ENCODE results near the gene TAPT1.
"Not testable (repeated sequence)": the region's sequence is repeated elsewhere in the genome, so short reads cannot be mapped to it uniquely, and the experiment has no call there.

TAPT1 gene

DNA sequence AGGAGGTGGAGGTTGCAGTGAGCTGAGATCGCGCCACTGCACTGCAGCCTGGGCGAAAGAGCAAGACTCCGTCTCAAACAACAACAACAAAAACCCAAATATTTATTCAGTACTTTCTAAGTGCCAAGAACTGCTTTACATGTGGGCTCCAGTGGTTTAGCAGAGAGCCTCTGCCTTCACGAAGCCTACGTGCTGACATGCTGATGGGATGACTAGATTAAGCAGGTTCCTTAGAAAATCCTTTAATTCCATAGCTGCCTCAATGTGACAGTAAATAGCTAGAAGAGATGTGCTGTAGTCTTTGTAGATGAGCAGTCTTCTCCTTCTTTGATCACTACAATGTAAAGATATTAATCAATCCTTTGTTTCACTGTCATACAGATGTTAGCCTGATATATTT is 49.6 kb downstream of the TAPT1 start:
- no peak for DNase-seq (ENCODE audit: low read depth in 3 of 3, low spot score in 1 of 3)

DNA sequence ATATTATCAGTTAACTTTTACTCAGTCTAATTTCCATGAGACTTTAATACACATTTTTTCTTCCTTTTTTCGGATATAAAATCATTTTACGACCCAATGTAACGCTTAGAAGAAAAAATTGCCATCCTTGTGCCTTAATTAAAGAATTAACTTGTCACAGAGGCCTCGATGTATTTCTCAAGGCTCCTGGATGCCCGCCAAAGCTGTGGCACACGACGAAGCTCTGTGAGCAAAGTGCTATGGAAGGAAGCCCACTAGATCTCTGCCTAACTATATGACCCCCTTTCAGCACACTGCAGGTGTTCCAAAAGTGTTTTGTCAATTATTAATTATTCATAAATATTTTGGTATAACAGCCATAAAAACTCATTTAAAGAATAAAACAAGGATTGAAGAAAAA is 54.4 kb downstream of the TAPT1 start:
- no peak for DNase-seq (ENCODE audit: low read depth in 3 of 3, low spot score in 1 of 3)

DNA sequence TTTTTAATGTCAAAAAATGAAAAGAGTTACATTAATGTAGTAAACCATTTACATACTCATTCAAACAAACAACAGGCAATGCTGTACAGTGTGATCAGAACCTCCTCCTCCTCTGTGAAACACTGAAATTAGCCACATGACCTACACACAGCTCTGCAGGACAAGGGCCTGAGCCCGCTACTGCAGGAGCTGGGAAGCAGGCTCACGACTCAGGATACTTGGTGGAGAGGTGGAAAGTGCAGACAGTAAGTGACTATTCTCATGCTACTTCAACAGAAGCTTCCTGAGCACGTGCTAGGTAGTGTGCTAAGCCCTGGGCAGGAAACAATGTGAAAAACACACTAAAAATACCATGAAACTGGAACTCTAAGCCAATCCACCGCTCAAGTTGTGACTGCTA is 56.8 kb downstream of the TAPT1 start:
- DNase-seq (ENCODE audit: low read depth in 3 of 3, low spot score in 1 of 3): no peak

DNA sequence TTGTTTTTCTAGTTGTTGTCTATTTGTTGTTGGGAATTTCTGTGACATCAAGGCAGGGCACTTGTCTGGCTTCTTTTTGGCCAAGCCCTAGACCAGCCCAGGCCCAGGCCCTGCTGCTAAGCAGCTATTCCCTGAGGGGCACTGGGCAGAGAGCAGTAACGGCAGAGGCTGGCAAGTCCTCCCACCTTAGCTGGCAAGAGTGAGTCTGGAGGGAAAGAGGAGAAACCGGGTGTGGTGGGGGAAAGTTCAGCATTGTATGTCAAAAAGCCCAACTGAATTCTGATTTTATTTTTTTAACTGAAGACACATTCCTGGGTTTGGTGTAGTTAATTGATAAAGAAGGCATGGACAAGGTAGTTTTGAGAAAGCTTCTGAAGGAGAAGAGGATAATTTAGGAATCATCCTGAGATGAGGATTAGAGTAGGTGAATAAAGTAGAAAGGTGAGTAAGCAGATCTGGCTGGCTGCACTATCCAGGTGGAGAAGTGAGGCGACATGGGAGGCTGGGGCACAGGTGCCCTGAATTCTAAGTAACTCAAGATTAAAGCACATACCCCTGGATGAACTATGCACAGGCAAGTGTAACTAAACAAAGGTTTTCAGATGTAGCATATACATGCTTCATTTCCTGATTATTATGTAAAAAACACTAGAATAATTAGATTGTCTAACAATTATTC is 57.4 kb downstream of the TAPT1 start:
- DNase-seq (ENCODE audit: low read depth in 3 of 3, low spot score in 1 of 3): no peak

DNA sequence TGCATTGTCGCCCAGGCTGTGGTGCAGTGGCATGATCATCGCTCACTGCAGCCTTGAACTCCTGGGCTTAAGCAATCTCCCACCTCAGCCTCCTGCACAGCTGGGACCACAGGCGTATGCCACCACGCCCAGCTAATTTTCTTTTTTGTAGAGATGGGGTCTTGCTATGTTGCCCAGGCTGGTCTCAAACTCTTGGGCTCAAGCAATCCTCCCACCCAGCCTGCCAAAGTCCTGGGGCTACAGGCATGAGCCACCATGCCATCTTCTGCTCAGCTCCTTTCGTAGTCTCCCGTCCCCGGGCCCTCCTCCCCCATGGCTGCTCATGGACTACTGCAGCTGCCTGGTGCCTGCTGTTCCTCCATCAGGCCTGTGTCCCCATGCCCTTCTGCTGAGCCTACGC is 58.1 kb downstream of the TAPT1 start:
- no peak for DNase-seq (ENCODE audit: low read depth in 3 of 3, low spot score in 1 of 3)

DNA sequence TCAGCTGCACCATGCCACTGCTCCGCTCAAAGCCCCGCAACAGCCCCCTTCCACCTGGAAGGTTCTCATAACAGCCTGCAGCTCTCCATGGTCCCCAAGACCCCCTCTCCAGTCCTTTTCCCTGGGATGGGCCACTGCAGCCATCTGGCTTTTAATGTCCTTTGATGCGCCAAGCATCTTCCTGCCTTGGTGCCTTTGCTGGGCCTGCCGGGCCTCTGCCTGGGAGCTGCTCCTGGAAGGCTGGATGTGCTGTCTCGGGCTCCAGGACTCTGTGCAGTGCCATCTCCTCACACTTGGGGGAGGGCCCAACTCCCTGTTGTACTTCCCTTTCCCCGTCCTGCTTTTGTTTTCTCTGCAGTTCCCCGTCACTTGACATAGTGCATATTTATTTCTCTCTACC is 60.3 kb downstream of the TAPT1 start:
- DNase-seq (ENCODE audit: low read depth in 3 of 3, low spot score in 1 of 3): no peak

DNA sequence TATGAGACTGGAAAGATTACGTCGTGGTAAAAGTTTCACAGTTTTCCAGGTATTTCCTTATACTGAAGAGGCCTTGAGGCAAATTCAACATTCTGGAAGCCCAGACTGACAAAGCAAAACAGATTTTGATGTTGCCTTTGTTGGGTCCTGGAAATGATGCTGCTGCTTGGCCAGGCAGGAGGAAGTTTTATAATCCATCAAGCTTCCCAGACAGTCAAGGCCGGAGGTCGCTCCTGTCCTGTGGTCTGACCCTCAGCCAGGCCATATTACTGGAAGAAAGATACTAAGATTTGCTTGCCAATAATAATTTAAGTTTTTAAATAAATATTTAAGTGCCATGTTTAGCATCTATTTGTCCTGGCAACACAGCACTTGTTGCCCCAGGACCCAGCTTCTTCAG is 63.4 kb downstream of the TAPT1 start:
- DNase-seq (ENCODE audit: low read depth in 3 of 3, low spot score in 1 of 3): no peak

DNA sequence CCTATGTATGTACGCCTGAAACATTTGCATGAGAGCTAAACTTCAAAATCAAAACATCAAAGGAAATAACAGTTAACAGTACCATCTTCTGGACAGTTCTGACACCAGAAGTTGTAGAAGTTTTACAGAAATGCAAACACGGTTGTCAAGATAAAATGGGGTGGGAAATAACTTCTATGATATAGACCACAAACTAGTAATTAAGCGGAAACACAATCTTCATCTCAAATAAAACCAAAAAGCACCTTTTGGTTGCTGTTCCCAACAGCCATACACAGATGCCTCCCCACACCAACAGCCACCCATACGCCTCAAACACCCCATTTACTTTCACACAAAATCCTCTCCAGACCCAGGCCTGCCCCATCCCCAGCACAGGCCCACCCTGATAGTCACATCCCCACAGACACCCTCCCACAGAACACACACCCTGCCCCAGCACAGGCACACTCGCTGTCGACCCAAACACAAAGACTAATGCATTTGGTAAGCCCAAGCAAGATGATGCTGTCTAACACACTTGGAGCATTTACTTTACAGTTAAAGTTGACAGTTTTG is 64.3 kb downstream of the TAPT1 start:
- no peak for DNase-seq (ENCODE audit: low read depth in 3 of 3, low spot score in 1 of 3)

DNA sequence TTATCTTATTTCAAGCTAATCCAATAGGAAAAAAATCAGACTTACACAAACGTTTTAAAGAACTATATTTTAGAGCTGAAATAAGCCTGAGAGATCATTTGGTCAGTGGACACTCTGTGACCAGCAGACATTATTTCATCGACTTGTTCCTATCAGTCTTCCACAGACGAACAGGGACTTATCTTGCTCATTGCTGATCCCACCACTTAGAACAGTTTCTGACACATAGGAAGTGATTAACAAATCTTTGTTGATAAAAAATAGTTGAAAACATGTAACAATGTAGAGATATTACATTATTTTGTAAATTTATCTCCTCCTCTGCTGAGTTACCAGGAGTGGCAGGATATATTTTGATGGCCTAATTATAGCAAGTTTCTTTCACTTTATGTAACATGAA is 65.8 kb downstream of the TAPT1 start:
- DNase-seq (ENCODE audit: low read depth in 3 of 3, low spot score in 1 of 3): no peak

DNA sequence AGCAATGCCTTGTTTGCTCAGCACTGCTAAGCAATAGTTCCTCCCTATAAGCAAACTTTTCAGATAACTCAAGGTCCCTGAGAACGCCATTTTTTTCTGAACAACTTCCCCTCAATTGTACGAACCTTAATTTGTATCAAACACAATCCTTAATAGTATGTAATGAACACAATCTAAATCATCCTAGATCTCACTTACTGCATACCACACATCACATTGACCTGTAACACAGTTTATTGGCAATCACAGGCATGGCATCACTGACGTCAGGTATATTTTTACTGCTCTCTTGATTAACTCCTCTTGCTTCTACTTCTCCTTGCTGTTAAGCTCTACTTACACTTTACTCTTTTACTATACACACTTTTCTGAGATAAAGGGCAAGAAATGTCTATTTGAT is 67.0 kb downstream of the TAPT1 start:
- no peak for DNase-seq (ENCODE audit: low read depth in 3 of 3, low spot score in 1 of 3)

DNA sequence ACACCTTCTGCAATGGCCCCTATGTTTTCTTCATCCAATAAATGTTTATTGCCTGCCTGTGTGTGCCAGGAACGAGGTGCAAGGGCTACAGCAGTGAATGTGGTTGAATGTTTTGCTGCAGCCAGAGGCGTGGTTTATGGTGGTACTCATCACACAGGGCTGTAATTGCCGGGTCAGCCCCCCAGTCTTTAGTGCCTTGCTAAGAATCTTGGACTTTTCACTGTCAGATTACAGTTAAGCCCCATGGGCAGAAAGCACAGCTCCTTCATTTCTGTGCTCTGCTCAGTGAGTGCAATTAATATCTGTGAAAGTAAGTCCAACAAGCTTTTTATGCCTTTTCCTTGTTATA is 67.8 kb downstream of the TAPT1 start:
- DNase-seq (ENCODE audit: low read depth in 3 of 3, low spot score in 1 of 3): no peak

DNA sequence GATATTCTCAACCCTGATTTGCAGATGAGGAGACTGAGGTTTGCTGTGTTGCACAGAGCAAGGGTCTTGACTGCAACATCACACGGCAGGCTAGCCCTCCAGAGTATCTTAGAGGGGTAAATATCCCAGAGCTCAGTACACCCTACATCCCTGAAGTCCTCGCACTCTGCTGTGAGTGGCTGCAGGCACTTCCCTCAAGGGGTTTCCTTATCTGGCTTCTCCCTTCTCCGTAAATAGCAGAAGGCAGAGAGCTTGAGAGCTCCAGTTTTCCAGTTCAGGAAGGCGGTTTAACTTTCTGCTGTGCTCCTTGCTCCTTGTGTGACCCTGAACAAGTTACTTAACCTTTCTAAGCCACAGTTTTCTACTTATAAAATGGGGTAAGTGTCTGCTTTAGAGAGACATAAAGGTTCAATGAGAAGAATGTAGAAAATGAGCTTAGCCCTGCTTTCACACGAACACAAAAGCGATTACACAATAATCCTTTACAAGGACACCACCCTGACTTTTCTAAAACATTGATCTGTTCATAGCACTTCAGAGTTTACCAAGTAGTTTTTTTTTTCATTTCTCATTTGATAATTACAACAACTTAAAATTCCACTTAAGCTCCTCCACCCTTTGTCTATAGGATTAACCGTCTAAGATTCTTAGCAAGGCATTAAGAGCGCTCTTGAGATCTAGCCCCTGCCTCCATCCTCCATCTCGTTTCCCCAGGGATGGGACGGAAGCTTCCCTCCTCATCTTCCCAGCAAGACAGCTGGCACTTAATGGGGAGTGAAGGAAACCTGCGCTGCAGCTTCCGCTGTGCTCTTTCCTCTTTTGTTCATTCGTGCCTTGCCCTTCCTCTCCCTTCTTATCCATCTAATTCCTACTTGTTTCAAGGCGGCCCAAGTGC is 68.4 kb downstream of the TAPT1 start:
- no peak for DNase-seq (ENCODE audit: low read depth in 3 of 3, low spot score in 1 of 3)

DNA sequence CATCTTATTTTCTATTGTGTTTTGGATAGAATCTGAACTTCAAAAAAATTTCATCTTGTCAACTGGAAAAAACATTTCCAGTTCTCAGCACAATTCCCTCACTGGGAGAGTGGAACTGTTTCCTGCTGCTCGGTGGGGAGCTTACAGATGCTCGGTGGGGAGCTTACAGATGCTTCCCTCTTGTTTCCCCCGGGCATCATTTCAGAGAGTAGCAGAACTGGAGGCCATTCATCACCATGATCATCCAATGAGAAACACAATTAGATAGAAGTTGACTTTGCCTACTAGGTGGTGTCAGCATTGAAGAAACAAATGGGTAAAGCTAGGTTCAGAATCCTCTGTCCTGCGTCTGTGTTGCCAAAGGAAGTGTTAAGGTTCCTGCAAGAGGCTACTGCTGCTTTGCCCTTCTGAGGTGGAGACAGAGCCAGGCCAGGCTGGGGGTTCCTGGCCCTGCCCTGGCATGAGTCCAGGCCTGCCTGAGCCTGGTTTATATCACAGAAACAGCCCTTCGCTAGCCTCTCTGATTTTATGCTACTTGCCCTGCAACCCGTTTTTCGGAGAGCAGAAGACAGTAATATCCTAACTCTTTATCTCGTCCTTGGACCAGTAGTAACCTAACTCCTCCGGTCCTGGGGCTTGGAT is 70.6 kb downstream of the TAPT1 start:
- DNase-seq (ENCODE audit: low read depth in 3 of 3, low spot score in 1 of 3): no peak

DNA sequence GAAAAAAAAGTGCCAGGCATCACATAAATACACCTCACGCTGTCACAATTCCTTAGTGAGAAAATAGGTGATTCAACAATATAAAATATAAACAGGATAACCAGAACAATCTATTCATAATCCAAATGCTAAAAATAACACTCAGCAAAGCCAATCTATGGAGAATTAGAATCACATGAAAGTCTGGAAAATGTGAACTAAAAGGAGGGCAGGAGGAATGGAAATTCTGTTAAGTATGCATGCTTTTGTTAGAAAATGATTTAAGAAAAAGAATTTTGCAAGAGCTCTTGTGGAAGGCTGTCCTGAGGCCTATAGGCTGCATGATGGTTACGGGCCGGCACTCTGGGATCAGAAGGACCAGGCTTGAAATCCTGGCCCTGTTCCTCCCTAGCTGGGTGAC is 71.8 kb downstream of the TAPT1 start:
- no peak for DNase-seq (ENCODE audit: low read depth in 3 of 3, low spot score in 1 of 3)

DNA sequence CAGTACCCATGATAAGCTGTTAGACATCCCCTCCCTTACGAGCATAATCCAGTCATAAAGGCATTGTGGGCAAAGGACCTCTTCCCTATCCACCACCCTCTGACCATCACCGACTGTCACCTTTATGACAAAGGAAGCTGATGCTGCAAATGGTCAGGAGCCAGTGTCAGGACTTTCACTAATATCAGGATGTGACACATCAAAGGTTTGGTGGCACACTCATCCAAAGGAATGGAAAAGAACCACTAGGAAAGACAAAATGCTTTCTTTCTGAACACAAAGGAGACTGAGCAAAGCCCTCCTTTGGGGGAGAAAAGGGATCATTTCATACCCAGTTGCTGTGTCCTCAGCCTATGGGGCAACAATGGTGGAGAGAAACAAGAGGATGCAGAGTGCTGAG is 75.6 kb downstream of the TAPT1 start:
- DNase-seq (ENCODE audit: low read depth in 3 of 3, low spot score in 1 of 3): no peak

DNA sequence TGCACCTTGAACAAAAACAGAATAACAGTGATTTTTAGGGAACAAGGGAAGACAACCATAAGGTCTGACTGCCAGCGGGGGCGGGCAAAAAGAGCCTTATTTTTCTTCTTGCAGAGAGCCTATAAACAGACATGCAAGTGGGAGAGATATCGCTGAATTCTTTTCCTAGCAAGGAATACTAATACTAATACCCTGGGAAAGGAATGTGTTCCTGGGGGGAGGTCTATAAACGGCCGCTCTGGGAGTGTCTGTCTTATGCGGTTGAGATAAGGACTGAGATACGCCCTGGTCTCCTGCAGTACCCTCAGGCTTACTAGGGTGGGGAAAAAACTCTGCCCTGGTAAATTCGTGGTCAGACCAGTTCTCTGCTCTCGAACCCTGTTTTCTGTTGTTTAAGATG is 81.4 kb downstream of the TAPT1 start:
- DNase-seq (ENCODE audit: low read depth in 3 of 3, low spot score in 1 of 3): not testable (repeated sequence)

DNA sequence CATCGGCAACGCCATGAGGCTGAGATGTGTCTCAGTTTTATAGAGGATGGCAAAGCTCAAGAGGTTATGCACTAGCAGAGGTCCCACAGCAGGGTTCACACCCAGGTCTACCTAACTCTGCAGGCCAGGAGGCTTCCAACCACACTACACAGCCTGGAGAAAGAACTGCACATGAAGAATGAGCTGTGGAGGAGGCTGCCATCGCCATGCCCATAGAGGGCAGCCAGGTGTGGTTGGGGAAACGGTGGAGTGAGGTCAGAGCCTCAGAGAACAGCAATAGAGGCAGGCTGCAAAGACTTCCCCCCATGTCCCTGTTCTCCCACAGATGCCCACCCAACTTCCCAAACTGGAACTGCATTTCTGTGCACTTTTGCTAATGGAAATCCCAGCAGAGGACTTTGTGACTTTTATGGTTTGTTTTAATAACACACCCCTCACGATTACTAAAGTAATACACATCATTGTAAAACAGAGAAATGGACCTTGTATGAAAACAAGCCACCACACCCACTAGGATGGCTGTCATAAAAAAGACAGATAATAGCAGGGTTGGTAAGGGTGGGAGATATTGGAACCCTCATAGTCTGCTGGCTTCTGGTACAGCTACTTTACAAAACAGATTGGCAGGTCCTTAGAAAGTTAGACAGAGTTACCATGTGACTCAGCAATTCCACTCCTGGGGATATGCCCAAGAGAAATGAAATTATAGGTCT is 83.5 kb downstream of the TAPT1 start:
- no peak for DNase-seq (ENCODE audit: low read depth in 3 of 3, low spot score in 1 of 3)

DNA sequence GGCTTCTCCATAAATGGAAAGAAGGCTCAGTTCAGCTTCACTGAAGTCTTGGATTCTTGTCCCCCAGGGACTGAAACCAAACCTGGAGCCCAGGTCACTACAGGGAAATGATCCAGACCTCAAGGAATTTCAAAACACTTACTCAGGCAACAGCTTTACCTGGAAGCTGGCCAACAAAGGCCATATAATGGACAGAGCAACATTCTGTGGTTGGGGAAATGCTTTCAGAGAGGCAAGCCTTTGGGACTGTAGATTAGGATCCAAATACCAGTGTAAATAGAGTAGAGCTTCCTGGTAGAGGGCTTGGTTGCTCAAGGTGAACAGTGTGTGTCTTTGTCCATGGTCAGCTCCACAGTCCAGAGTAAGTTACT is 85.4 kb downstream of the TAPT1 start:
- no peak for DNase-seq (ENCODE audit: low read depth in 3 of 3, low spot score in 1 of 3)

DNA sequence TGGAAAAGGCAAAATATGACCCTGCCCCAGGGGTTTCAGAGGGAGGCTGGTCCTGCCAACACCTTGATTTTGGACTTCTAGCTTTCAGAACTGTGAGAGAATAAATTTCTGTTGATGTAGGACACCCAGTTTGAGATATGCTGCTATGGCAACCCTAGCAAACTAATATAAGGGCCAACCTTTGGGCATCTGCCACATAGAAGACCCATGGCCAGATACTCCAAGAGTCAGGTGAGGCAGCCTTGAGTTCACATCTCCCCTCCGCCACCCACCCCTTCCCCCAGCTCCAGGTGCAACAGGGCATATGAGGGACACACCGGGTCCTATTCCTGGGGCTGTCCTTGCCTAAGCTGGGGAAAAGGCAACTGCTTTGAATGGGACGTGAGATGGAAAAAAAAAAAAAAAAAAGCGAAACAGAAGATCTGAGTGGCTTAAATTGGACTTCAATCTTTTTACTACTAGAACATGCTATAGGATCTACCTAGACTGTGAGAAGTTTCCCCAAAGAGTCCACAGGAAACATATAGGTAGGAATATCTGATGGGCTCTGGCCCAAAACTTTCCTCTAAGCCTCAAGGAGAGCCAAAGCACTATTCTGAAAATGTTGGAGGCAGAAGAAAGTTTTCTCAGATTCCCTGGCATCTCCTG is 85.9 kb downstream of the TAPT1 start:
- no peak for DNase-seq (ENCODE audit: low read depth in 3 of 3, low spot score in 1 of 3)

DNA sequence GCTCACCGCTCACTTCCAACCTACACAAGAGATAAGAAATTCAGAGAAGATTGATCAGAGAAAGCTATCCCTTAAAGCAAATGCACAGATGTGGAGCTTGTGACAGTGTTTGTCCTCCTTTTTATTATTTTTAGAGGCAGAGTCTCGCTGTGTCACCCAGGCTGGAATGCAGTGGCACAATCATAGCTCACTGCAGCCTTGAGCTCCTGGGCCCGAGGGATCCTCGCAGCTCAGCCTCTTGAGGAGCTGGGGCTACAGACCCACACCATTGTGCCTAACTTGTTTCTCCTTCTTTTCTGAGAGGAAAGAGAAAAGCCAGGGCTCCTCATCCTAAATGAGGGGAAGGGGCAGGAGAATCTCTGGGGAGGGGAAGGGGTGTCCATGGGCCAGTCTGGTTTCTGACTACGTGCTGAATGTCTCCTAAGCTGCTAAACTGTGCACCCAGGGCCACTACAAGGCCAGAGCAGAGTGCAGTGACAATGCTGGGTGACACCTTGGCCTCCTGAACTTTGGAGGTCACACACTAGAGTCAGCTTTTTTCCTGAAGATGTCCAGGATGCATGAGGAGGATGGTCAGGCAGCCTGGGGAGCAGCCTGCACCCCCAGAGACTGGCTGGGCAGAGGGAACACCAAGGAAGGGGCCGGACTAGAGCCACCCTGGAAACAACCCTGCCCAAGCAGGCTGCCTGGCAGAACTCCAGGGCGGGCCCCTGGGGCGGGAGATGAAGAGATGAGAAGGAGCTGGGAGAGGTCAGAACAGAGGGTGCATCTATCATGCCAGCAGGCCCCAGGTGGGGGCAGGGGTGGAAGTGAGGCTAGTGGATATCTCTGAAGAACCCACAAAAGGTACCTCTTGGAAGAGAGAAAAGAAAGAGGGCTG is 87.0 kb downstream of the TAPT1 start:
- DNase-seq (ENCODE audit: low read depth in 3 of 3, low spot score in 1 of 3): no peak

Data from stimulated activated CD4-positive, alpha-beta T cell treated with anti-CD3 and anti-CD28 coated beads, TNF-alpha, amount 100 ng/mL, for 1 hour (primary cell).